ENCODE results near the gene CHRNA9. TPM values are rescaled to one million over a fixed set of nuclear protein-coding genes. Genes with fewer than 3 reads are reported as not detected.

Gene CHRNA9
- total and polyA plus RNA-seq, 11 donors = not detected

DNA sequence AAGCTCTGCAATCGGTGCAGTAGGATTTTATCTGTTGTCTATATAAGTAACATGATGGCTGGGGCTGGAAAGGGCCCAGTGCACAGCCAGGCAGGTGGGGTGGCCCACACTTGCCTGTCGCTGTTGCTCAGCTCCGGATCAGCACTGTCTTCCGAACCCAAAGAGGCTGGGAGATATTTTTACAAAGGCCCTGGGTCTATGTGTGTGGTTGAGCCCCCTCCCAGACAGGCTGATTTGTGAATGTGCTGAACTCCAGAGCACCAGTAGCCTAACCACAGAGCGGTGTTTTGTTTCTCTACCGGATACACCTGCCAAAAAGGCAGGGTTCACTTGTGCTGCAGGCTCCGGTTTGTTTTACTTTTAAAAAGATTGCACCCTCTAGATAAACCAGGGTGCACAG, 33.5 kb upstream of the CHRNA9 start:
- DNase-seq = no peak

DNA sequence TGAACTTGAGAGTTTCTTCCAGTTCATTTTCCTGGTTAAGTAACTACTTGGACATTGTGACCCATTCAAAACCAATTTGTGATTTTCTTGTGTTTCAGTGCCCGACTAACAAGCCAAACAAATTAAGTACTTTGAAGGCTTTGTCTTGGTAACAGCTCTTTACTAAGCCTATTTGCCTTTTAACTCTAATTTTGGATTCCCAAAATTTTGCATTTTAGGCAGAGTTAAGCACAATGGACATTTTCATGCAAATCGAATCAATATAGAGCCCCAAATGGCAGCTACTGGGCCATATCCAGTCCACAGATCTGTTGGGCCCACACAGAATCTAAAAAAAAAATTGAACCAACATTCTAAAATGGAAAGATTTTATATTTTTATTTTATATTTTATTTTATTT, 31.4 kb upstream of the CHRNA9 start:
- intact Hi-C loops (cut with DNase I) = loop anchor here in 2 of 10 donors (10.0 kb wide), 2 partner anchors 59 to 249 kb away; partner anchors contain the start of gene N4BP2 (in 1 of the 2)
- H3K9me3 ChIP-seq = peaks cover 0 to 8% (median 0%) of the 10 kb centered on the region in 12 donors
- H3K4me3 ChIP-seq = no peak overlapping the region
- TF ChIP-seq, protein P1, sequence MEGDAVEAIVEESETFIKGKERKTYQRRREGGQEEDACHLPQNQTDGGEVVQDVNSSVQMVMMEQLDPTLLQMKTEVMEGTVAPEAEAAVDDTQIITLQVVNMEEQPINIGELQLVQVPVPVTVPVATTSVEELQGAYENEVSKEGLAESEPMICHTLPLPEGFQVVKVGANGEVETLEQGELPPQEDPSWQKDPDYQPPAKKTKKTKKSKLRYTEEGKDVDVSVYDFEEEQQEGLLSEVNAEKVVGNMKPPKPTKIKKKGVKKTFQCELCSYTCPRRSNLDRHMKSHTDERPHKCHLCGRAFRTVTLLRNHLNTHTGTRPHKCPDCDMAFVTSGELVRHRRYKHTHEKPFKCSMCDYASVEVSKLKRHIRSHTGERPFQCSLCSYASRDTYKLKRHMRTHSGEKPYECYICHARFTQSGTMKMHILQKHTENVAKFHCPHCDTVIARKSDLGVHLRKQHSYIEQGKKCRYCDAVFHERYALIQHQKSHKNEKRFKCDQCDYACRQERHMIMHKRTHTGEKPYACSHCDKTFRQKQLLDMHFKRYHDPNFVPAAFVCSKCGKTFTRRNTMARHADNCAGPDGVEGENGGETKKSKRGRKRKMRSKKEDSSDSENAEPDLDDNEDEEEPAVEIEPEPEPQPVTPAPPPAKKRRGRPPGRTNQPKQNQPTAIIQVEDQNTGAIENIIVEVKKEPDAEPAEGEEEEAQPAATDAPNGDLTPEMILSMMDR (IDR thresholded peaks at IDR 0.05) = no peak
- TF ChIP-seq POLR2A (IDR thresholded peaks at IDR 0.05) = no peak
- H3K4me1 ChIP-seq = peaks cover 0 to 48% (median 0%) of the 10 kb centered on the region in 12 donors
- H3K27ac ChIP-seq = no peak overlapping the region
- DNase-seq (no peak), ATAC-seq (no peak)
- no peaks in the 10 kb centered on the region for H3K36me3 ChIP-seq
- H3K27me3 ChIP-seq = peaks cover 0 to 21% (median 0%) of the 10 kb centered on the region in 9 donors
- 93 to 98% (median 95%) methylated on average over 2 of the region's 2 CpGs for WGBS, 4 donors

More for the DNA sequence above, 33.5 kb upstream of the CHRNA9 start:
- Histone ChIP-seq H3K9me3 (peaks cover 0 to 8% (median 0%) of the 10 kb centered on the region in 12 donors), H3K4me3 (no peak overlapping the region), H3K27ac (peak overlapping the region in 1 of 12 donors; percentile 72), H3K27me3 (peaks cover 0 to 21% (median 0%) of the 10 kb centered on the region in 9 donors), H3K36me3 (no peaks in the 10 kb centered on the region), H3K4me1 (peaks cover 0 to 27% (median 0%) of the 10 kb centered on the region in 12 donors)
- ATAC-seq = no peak
- WGBS, 4 donors = 73 to 81% (median 76%) methylated on average over 7 of the region's 7 CpGs
- intact Hi-C loops (cut with DNase I) = loop anchor here in 2 of 10 donors (10.0 kb wide), 2 partner anchors 57 to 247 kb away; partner anchors contain the start of gene N4BP2 (in 1 of the 2)
- no peak for TF ChIP-seq POLR2A (IDR thresholded peaks at IDR 0.05)
- TF ChIP-seq, protein P1 (IDR thresholded peaks at IDR 0.05) = no peak

DNA sequence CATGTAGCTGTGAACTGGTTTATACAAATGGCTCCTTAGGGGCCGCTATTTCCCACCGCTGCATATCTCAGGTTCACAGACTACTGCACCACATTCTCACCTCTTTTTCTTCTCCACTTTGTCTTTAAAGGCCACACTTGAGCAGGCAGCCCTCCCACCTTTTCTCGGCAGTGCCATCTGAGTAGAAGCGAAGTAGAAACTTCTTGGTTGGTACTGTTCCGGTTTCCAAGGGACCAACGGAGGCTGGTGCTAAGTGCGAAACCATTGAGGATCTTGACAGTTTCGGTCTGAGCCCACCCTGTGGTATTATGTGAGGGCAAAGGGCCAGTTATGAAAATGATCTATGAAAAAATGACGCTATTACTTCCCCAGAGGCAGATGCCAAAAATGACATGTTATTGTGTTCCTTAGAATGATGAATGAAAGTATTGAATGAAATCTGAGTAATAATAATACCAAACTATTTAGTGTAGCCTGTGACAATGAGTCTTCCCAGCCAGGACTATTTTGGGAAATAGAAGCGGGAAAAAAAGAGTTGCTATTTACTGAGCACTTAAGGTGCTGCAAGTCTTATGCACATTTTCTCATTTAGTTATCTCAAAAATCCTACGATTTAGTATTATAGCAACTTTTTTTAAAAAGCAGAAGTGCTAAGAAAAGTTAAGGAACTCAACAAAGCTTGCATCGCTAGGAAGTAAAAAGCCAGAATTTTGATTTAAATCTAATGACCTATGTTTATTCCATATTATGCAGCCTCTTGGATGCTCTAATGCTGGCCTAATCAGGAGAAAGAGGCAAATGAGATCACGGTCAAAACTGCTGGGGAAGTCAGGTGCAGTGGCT, 29.6 kb upstream of the CHRNA9 start:
- no peaks in the 10 kb centered on the region for H3K36me3 ChIP-seq
- no peak overlapping the region for H3K4me3 ChIP-seq
- peaks cover 0 to 66% (median 2%) of the 10 kb centered on the region in 12 donors for H3K4me1 ChIP-seq
- 75 to 85% (median 76%) methylated on average over 13 of the region's 13 CpGs for WGBS, 4 donors
- ATAC-seq = peak in 1 of 4 donors; percentile 34
- intact Hi-C loops (cut with DNase I) = loop anchor here in 8 of 10 donors (1.0 to 10.0 kb wide), 6 partner anchors 61 to 838 kb away; partner anchors contain the start of gene N4BP2 (in 5 of the 8)
- H3K27ac ChIP-seq = peak overlapping the region in 1 of 12 donors; percentile 85
- no peak for DNase-seq
- H3K9me3 ChIP-seq = peaks cover 0 to 8% (median 0%) of the 10 kb centered on the region in 12 donors
- peaks cover 0 to 18% (median 0%) of the 10 kb centered on the region in 9 donors for H3K27me3 ChIP-seq
- no peak for TF ChIP-seq POLR2A (IDR thresholded peaks at IDR 0.05)
- TF ChIP-seq, protein P1 (IDR thresholded peaks at IDR 0.05) = no peak

DNA sequence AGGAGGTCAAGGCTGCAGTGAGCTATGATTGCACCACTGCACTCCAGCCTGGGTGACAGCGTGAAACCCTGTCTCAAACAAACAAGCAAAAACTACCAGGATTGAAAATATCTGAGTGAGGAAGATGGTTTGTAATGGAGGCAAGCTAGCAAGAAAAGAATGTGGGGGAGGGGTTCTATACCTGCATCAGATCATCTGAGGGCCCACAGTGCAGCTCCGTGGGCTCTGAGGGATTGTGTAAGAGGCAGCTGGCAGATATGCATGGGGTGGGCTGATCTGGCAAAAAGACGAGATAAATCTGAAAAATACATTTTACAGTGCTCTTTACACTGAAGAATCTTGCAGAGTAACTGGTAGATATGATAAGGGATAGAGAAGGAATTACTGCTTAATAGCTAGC, 28.9 kb upstream of the CHRNA9 start:
- DNase-seq = no peak
- no peak for ATAC-seq
- Histone ChIP-seq H3K4me3 (no peak overlapping the region), H3K27ac (peak overlapping the region in 1 of 12 donors; percentile 85), H3K4me1 (peaks cover 0 to 67% (median 2%) of the 10 kb centered on the region in 12 donors), H3K9me3 (peaks cover 0 to 8% (median 0%) of the 10 kb centered on the region in 12 donors), H3K27me3 (peaks cover 0 to 18% (median 0%) of the 10 kb centered on the region in 9 donors), H3K36me3 (no peaks in the 10 kb centered on the region)
- 61 to 71% (median 65%) methylated on average over 3 of the region's 3 CpGs for WGBS, 4 donors
- TF ChIP-seq, protein P1 (IDR thresholded peaks at IDR 0.05) = no peak
- TF ChIP-seq POLR2A (IDR thresholded peaks at IDR 0.05) = no peak
- intact Hi-C loops (cut with DNase I) = loop anchor here in 8 of 10 donors (5.0 to 10.0 kb wide), 5 partner anchors 61 to 839 kb away; partner anchors contain the start of gene N4BP2 (in 5 of the 8)

All from heart left ventricle (tissue), 16 donors.